MM.1S (cell line): ENCODE measurements around the gene MAGEC3.

ENCODE experiments used
- DNase-seq: peaks from one replicate; pipeline ENCODE4 v3.0.0-alpha.2; 2015
- H2AFZ ChIP-seq: fragments of 300-600 bp; sonication (generic); 2 replicates; pipeline ENCODE4 v1.6.0; 2016; ENCODE audit warnings: antibody characterized with exemption, low read length
- H3F3A ChIP-seq: fragments of 300-600 bp; sonication (generic); 2 replicates; pipeline ENCODE4 v1.6.1; 2016; ENCODE audit warnings: mild to moderate bottlenecking, antibody characterized with exemption, low read length, moderate library complexity, mixed read lengths; ENCODE audit not compliant: insufficient read depth
- H3K27ac ChIP-seq: fragments of 300-600 bp; sonication (generic); 2 replicates; pipeline ENCODE4 v1.5.1; 2016; ENCODE audit warnings: mild to moderate bottlenecking, low read length
- H3K27me3 ChIP-seq: fragments of 300-600 bp; sonication (generic); replicated peaks from 2 replicates; pipeline ENCODE4 v1.6.0; 2016; ENCODE audit warnings: low read length; ENCODE audit not compliant: insufficient read depth
- H3K36me3 ChIP-seq: fragments of 300-600 bp; sonication (generic); replicated peaks from 2 replicates; pipeline ENCODE4 v1.6.1; 2016; ENCODE audit warnings: mild to moderate bottlenecking, low read length, mixed read lengths; ENCODE audit not compliant: insufficient read depth
- H3K4me1 ChIP-seq: fragments of 300-600 bp; sonication (generic); 2 replicates; pipeline ENCODE4 v1.6.1; 2016; ENCODE audit warnings: low read length, mixed read lengths
- H3K4me2 ChIP-seq: fragments of 300-600 bp; sonication (generic); 2 replicates; pipeline ENCODE4 v1.6.0; 2016; ENCODE audit warnings: low read depth, low read length
- H3K4me3 ChIP-seq: fragments of 300-600 bp; sonication (generic); 2 replicates; pipeline ENCODE4 v1.5.1; 2016; ENCODE audit warnings: low read length, mixed read lengths
- H3K79me2 ChIP-seq: fragments of 300-600 bp; sonication (generic); 2 replicates; pipeline ENCODE4 v1.6.1; 2016; ENCODE audit warnings: mixed run types, low read length, mixed read lengths
- H3K9ac ChIP-seq: fragments of 300-600 bp; sonication (generic); 2 replicates; pipeline ENCODE4 v1.6.1; 2016; ENCODE audit warnings: low read length, mixed read lengths
- H3K9me2 ChIP-seq: fragments of 300-600 bp; sonication (generic); replicated peaks from 2 replicates; pipeline ENCODE4 v1.6.1; 2016; ENCODE audit warnings: mild to moderate bottlenecking, low read length, mixed read lengths; ENCODE audit not compliant: insufficient read depth
- H3K9me3 ChIP-seq: fragments of 300-600 bp; sonication (generic); replicated peaks from 2 replicates; pipeline ENCODE4 v1.6.1; 2016; ENCODE audit warnings: mild to moderate bottlenecking, low read length, mixed read lengths; ENCODE audit not compliant: insufficient read depth
- H4K20me1 ChIP-seq: fragments of 300-600 bp; sonication (generic); 2 replicates; pipeline ENCODE4 v1.6.1; 2016; ENCODE audit warnings: mild to moderate bottlenecking, low read length, moderate library complexity, mixed read lengths; ENCODE audit not compliant: insufficient read depth
- EZH2 ChIP-seq: fragments of 300-600 bp; sonication (generic); optimal IDR thresholded peaks from 2 replicates; pipeline ENCODE3; 2017; ENCODE audit warnings: low read depth, mild to moderate bottlenecking, antibody characterized with exemption, low read length, mixed read lengths
- EZH2phosphoT487 ChIP-seq: fragments of 300-600 bp; sonication (generic); IDR thresholded peaks from 2 replicates; pipeline ENCODE4 v1.6.1; 2018; ENCODE audit warnings: antibody characterized with exemption, low read length
- TF ChIP-seq, protein P1 (sequence below): fragments of 300-600 bp; sonication (generic); IDR thresholded peaks from 2 replicates; pipeline ENCODE4 v1.5.1; 2016; ENCODE audit warnings: antibody characterized with exemption, low read length, mixed read lengths

MAGEC3 gene

GRCh38 chrX:141903400-141904155, 65.5 kb downstream of the MAGEC3 start, which contains the start of gene MAGEC1:
Gene MAGEC1 (plus strand): TSS chrX:141903894. CDS start chrX:141905073, 1,179 bp downstream.
- no peaks in the 10 kb centered on the region for H3K9me2 ChIP-seq
- H3K9me3 ChIP-seq: no peaks in the 10 kb centered on the region
- TF ChIP-seq EZH2: no peak
- TF ChIP-seq EZH2phosphoT487: no peak
- TF ChIP-seq, protein P1, sequence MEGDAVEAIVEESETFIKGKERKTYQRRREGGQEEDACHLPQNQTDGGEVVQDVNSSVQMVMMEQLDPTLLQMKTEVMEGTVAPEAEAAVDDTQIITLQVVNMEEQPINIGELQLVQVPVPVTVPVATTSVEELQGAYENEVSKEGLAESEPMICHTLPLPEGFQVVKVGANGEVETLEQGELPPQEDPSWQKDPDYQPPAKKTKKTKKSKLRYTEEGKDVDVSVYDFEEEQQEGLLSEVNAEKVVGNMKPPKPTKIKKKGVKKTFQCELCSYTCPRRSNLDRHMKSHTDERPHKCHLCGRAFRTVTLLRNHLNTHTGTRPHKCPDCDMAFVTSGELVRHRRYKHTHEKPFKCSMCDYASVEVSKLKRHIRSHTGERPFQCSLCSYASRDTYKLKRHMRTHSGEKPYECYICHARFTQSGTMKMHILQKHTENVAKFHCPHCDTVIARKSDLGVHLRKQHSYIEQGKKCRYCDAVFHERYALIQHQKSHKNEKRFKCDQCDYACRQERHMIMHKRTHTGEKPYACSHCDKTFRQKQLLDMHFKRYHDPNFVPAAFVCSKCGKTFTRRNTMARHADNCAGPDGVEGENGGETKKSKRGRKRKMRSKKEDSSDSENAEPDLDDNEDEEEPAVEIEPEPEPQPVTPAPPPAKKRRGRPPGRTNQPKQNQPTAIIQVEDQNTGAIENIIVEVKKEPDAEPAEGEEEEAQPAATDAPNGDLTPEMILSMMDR: no peak
- no peak within 1 kb of the TSS for H3K9ac ChIP-seq
- no peaks in the 10 kb centered on the region for H4K20me1 ChIP-seq
- no peaks in the 10 kb centered on the region for H3K27me3 ChIP-seq
- H3F3A ChIP-seq: no peaks in the 10 kb centered on the region
- H3K79me2 ChIP-seq: no peaks in the 10 kb centered on the region
- H3K27ac ChIP-seq: no peak within 1 kb of the TSS
- no peak within 1 kb of the TSS for H2AFZ ChIP-seq
- no peak within 1 kb of the TSS for H3K4me2 ChIP-seq
- DNase-seq: no peak
- no peak within 1 kb of the TSS for H3K4me3 ChIP-seq
- no peaks in the 10 kb centered on the region for H3K4me1 ChIP-seq
- H3K36me3 ChIP-seq: no peaks in the 10 kb centered on the region

- Histone ChIP-seq H2AFZ (no peak overlapping the region), H3K4me1 (no peaks in the 10 kb centered on the region), H3K36me3 (no peaks in the 10 kb centered on the region)
Measured at GRCh38 chrX:141904262-141904661, 66.1 kb downstream of the MAGEC3 start.

GRCh38 chrX:141917801-141918200, 79.7 kb downstream of the MAGEC3 start:
- no peak overlapping the region for H3K4me2 ChIP-seq
- H4K20me1 ChIP-seq: no peaks in the 10 kb centered on the region
- no peak overlapping the region for H2AFZ ChIP-seq
- H3K9ac ChIP-seq: no peak overlapping the region
- TF ChIP-seq, protein P1: no peak
- TF ChIP-seq EZH2: no peak
- no peak for TF ChIP-seq EZH2phosphoT487
- DNase-seq: no peak
- H3K27ac ChIP-seq: no peak overlapping the region
- no peaks in the 10 kb centered on the region for H3F3A ChIP-seq
- no peaks in the 10 kb centered on the region for H3K79me2 ChIP-seq
- H3K9me3 ChIP-seq: no peaks in the 10 kb centered on the region
- H3K27me3 ChIP-seq: no peaks in the 10 kb centered on the region
- no peaks in the 10 kb centered on the region for H3K36me3 ChIP-seq
- no peaks in the 10 kb centered on the region for H3K9me2 ChIP-seq
- H3K4me3 ChIP-seq: no peak overlapping the region
- H3K4me1 ChIP-seq: no peaks in the 10 kb centered on the region

More at GRCh38 chrX:141904262-141904661, 66.1 kb downstream of the MAGEC3 start:
- TF ChIP-seq, protein P1: no peak
- TF ChIP-seq EZH2phosphoT487: no peak
- no peak for TF ChIP-seq EZH2
- no peak for DNase-seq
- H3K79me2 ChIP-seq: no peaks in the 10 kb centered on the region
- no peaks in the 10 kb centered on the region for H3K9me3 ChIP-seq
- no peak overlapping the region for H3K27ac ChIP-seq
- H4K20me1 ChIP-seq: no peaks in the 10 kb centered on the region
- no peak overlapping the region for H3K4me3 ChIP-seq
- H3K4me2 ChIP-seq: no peak overlapping the region
- H3K9me2 ChIP-seq: no peaks in the 10 kb centered on the region
- no peaks in the 10 kb centered on the region for H3K27me3 ChIP-seq
- no peaks in the 10 kb centered on the region for H3F3A ChIP-seq
- H3K9ac ChIP-seq: no peak overlapping the region
